ENCODE measurements around the gene GPR37L1.

Gene GPR37L1

GRCh38 chr1:202150187-202150586 is 27.5 kb downstream of the GPR37L1 start:
- no peaks in the 10 kb centered on the region for H3K9me3 Mint-ChIP-seq
- H3K4me3 Mint-ChIP-seq = no peak overlapping the region
- intact Hi-C loops (cut with micrococcal nuclease) = no loop called here
- peaks cover 84% of the 10 kb centered on the region for H3K36me3 Mint-ChIP-seq (ENCODE audit: low read depth)
- no peak overlapping the region for H3K27ac Mint-ChIP-seq
- peaks cover 43% of the 10 kb centered on the region for H3K4me1 Mint-ChIP-seq (ENCODE audit: low read depth)
- no peaks in the 10 kb centered on the region for H3K27me3 Mint-ChIP-seq

- intact Hi-C loops (cut with micrococcal nuclease) = no loop called here
- Mint-ChIP-seq H3K27me3 (no peaks in the 10 kb centered on the region), H3K4me3 (no peak overlapping the region), H3K36me3 (ENCODE audit: low read depth) (peaks cover 85% of the 10 kb centered on the region), H3K9me3 (no peaks in the 10 kb centered on the region), H3K27ac (no peak overlapping the region), H3K4me1 (ENCODE audit: low read depth) (peaks cover 43% of the 10 kb centered on the region)
Observed at GRCh38 chr1:202150602-202151001, 27.9 kb downstream of the GPR37L1 start.

GRCh38 chr1:202151045-202151444 is 28.3 kb downstream of the GPR37L1 start:
- intact Hi-C loops (cut with micrococcal nuclease) = no loop called here
- Mint-ChIP-seq H3K4me3 (no peak overlapping the region), H3K36me3 (ENCODE audit: low read depth) (peaks cover 89% of the 10 kb centered on the region), H3K27me3 (no peaks in the 10 kb centered on the region), H3K9me3 (no peaks in the 10 kb centered on the region), H3K27ac (no peak overlapping the region), H3K4me1 (ENCODE audit: low read depth) (peaks cover 47% of the 10 kb centered on the region)

GRCh38 chr1:202152399-202152798 is 29.7 kb downstream of the GPR37L1 start:
- H3K27ac Mint-ChIP-seq = no peak overlapping the region
- intact Hi-C loops (cut with micrococcal nuclease) = no loop called here
- H3K27me3 Mint-ChIP-seq = no peaks in the 10 kb centered on the region
- no peak overlapping the region for H3K4me3 Mint-ChIP-seq
- H3K9me3 Mint-ChIP-seq = no peaks in the 10 kb centered on the region
- H3K4me1 Mint-ChIP-seq (ENCODE audit: low read depth) = peaks cover 51% of the 10 kb centered on the region
- H3K36me3 Mint-ChIP-seq (ENCODE audit: low read depth) = peaks cover 96% of the 10 kb centered on the region

- Mint-ChIP-seq H3K27ac (no peak overlapping the region), H3K4me3 (no peak overlapping the region)
- intact Hi-C loops (cut with micrococcal nuclease) = no loop called here
Observed at GRCh38 chr1:202153284-202153683, 30.6 kb downstream of the GPR37L1 start.

GRCh38 chr1:202154148-202154765 is 31.5 kb downstream of the GPR37L1 start:
- Mint-ChIP-seq H3K4me1 (ENCODE audit: low read depth) (peaks cover 52% of the 10 kb centered on the region), H3K4me3 (no peak overlapping the region), H3K36me3 (ENCODE audit: low read depth) (peaks cover 96% of the 10 kb centered on the region), H3K9me3 (no peaks in the 10 kb centered on the region), H3K27ac (no peak overlapping the region), H3K27me3 (no peaks in the 10 kb centered on the region)
- intact Hi-C loops (cut with micrococcal nuclease) = no loop called here

More at GRCh38 chr1:202153284-202153683, 30.6 kb downstream of the GPR37L1 start:
- Mint-ChIP-seq H3K27me3 (no peaks in the 10 kb centered on the region), H3K4me1 (ENCODE audit: low read depth) (peaks cover 50% of the 10 kb centered on the region), H3K9me3 (no peaks in the 10 kb centered on the region), H3K36me3 (ENCODE audit: low read depth) (peaks cover 96% of the 10 kb centered on the region)

GRCh38 chr1:202154766-202155477 is 32.2 kb downstream of the GPR37L1 start:
- H3K36me3 Mint-ChIP-seq (ENCODE audit: low read depth) = peaks cover 92% of the 10 kb centered on the region
- H3K27me3 Mint-ChIP-seq = no peaks in the 10 kb centered on the region

GRCh38 chr1:202155478-202156021 is 32.8 kb downstream of the GPR37L1 start:
- Mint-ChIP-seq H3K27ac (no peak overlapping the region), H3K4me3 (no peak overlapping the region), H3K27me3 (no peaks in the 10 kb centered on the region), H3K36me3 (ENCODE audit: low read depth) (peaks cover 92% of the 10 kb centered on the region), H3K9me3 (no peaks in the 10 kb centered on the region), H3K4me1 (ENCODE audit: low read depth) (peaks cover 65% of the 10 kb centered on the region)
- intact Hi-C loops (cut with micrococcal nuclease) = no loop called here

More at GRCh38 chr1:202154766-202155477, 32.2 kb downstream of the GPR37L1 start:
- peaks cover 58% of the 10 kb centered on the region for H3K4me1 Mint-ChIP-seq (ENCODE audit: low read depth)
- H3K4me3 Mint-ChIP-seq = no peak overlapping the region
- no peaks in the 10 kb centered on the region for H3K9me3 Mint-ChIP-seq
- H3K27ac Mint-ChIP-seq = no peak overlapping the region
- intact Hi-C loops (cut with micrococcal nuclease) = no loop called here

GRCh38 chr1:202156590-202156989 is 33.9 kb downstream of the GPR37L1 start:
- Mint-ChIP-seq H3K4me1 (ENCODE audit: low read depth) (peaks cover 75% of the 10 kb centered on the region), H3K36me3 (ENCODE audit: low read depth) (peaks cover 86% of the 10 kb centered on the region), H3K4me3 (no peak overlapping the region), H3K9me3 (no peaks in the 10 kb centered on the region), H3K27me3 (no peaks in the 10 kb centered on the region), H3K27ac (no peak overlapping the region)
- intact Hi-C loops (cut with micrococcal nuclease) = no loop called here

GRCh38 chr1:202157945-202158344 is 35.2 kb downstream of the GPR37L1 start:
- no peak overlapping the region for H3K4me3 Mint-ChIP-seq
- H3K27ac Mint-ChIP-seq = no peak overlapping the region

GRCh38 chr1:202158810-202159533 is 36.3 kb downstream of the GPR37L1 start:
- H3K4me1 Mint-ChIP-seq (ENCODE audit: low read depth) = peaks cover 92% of the 10 kb centered on the region
- intact Hi-C loops (cut with micrococcal nuclease) = no loop called here

More at GRCh38 chr1:202157945-202158344, 35.2 kb downstream of the GPR37L1 start:
- H3K36me3 Mint-ChIP-seq (ENCODE audit: low read depth) = peaks cover 74% of the 10 kb centered on the region
- H3K27me3 Mint-ChIP-seq = peaks cover 1% of the 10 kb centered on the region
- intact Hi-C loops (cut with micrococcal nuclease) = no loop called here
- H3K9me3 Mint-ChIP-seq = no peaks in the 10 kb centered on the region
- H3K4me1 Mint-ChIP-seq (ENCODE audit: low read depth) = peaks cover 89% of the 10 kb centered on the region

GRCh38 chr1:202159534-202160371 is 37.0 kb downstream of the GPR37L1 start:
- peak overlapping the region; percentile 95 for H3K4me3 Mint-ChIP-seq
- H3K4me1 Mint-ChIP-seq (ENCODE audit: low read depth) = peaks cover 96% of the 10 kb centered on the region
- H3K36me3 Mint-ChIP-seq (ENCODE audit: low read depth) = peaks cover 56% of the 10 kb centered on the region
- intact Hi-C loops (cut with micrococcal nuclease) = no loop called here
- H3K9me3 Mint-ChIP-seq = no peaks in the 10 kb centered on the region
- peaks cover 1% of the 10 kb centered on the region for H3K27me3 Mint-ChIP-seq
- peak overlapping the region; percentile 92 for H3K27ac Mint-ChIP-seq

More at GRCh38 chr1:202158810-202159533, 36.3 kb downstream of the GPR37L1 start:
- peaks cover 64% of the 10 kb centered on the region for H3K36me3 Mint-ChIP-seq (ENCODE audit: low read depth)
- peak overlapping the region; percentile 92 for H3K27ac Mint-ChIP-seq
- H3K4me3 Mint-ChIP-seq = peak overlapping the region; percentile 95
- H3K27me3 Mint-ChIP-seq = peaks cover 1% of the 10 kb centered on the region
- no peaks in the 10 kb centered on the region for H3K9me3 Mint-ChIP-seq

GRCh38 chr1:202160377-202160940 is 37.7 kb downstream of the GPR37L1 start, which contains the start of gene PTPN7:
TSS of gene PTPN7 (minus strand) at chr1:202160602. CDS start at chr1:202159402, 1,200 bp downstream.
- Mint-ChIP-seq H3K27ac (peak within 1 kb of the TSS; percentile 92), H3K36me3 (ENCODE audit: low read depth) (peaks cover 50% of the 10 kb centered on the region), H3K4me3 (peak within 1 kb of the TSS; percentile 95), H3K27me3 (peaks cover 1% of the 10 kb centered on the region), H3K9me3 (no peaks in the 10 kb centered on the region), H3K4me1 (ENCODE audit: low read depth) (peaks cover 92% of the 10 kb centered on the region)
- intact Hi-C loops (cut with micrococcal nuclease) = no loop called here

Data from dendritic cell treated with granulocyte-macrophage colony-stimulating factor and Interleukin-4, amounts not matched to agents 40 ng/mL and 50 ng/mL, for 4 days (primary cell).